B cell (primary cell): ENCODE results near the gene CRYBA2. TPM values are rescaled to one million over a fixed set of nuclear protein-coding genes. Genes with fewer than 3 reads are reported as not detected.

Source experiments
- ATAC-seq: fragments of 200-7000 bp; cut with Tn5 transposase; one replicate; pipeline ENCODE4 v1.10.0; 2021; ENCODE audit warnings: low read depth, mild to moderate bottlenecking, moderate number of reproducible peaks, moderate library complexity
- CTCF ChIA-PET: fragments of 350-600 bp; sonication (Branson Sonifier 250); formaldehyde crosslinking; loops from one replicate; lab custom pipeline; 2021; ENCODE audit warnings: antibody characterized with exemption, inconsistent platforms; lab: Charles Lee
- POLR2A ChIA-PET: fragments of 350-600 bp; sonication (Branson Sonifier 250); formaldehyde crosslinking; loops from one replicate; lab custom pipeline; 2021; ENCODE audit warnings: antibody characterized with exemption; lab: Charles Lee
- DNase-seq: peaks from one replicate; pipeline ENCODE4 v3.0.0; 2013
- H2AFZ ChIP-seq: 2 replicates; pipeline ENCODE4 v1.6.1; 2012; ENCODE audit warnings: mild to moderate bottlenecking, low read depth, low read length; ENCODE audit not compliant: insufficient read depth, poor library complexity, severe bottlenecking
- H3K27ac ChIP-seq, 2 donors: 1 replicate in 1 of 2; 2 replicates in 1 of 2; pipeline ENCODE4 v1.5.1; 2012 to 2013; ENCODE audit warnings: low read length in 2 of 2, mild to moderate bottlenecking in 2 of 2, moderate library complexity in 1 of 2
- H3K27me3 ChIP-seq, 4 experiments: fragments of 200-600 bp in 1 of 4; sonication (generic) in 1 of 4; replicated peaks in 1 of 4; 1 replicate in 2 of 4; 2 replicates in 2 of 4; pipeline versions ENCODE4 v1.6.1 to v1.7.0; 2013 to 2016; ENCODE audit warnings: low read length in 3 of 4, mild to moderate bottlenecking in 2 of 4, mixed read lengths in 1 of 4, moderate library complexity in 1 of 4; ENCODE audit not compliant: insufficient read depth in 4 of 4, control insufficient read depth in 3 of 4; ENCODE audit errors: control extremely low read depth in 1 of 4
- H3K36me3 ChIP-seq, 2 experiments: replicated peaks in 1 of 2; 1 replicate in 1 of 2; 2 replicates in 1 of 2; pipeline versions ENCODE4 v1.6.1 to v1.7.1; 2013; ENCODE audit warnings: low read length in 1 of 2; ENCODE audit not compliant: insufficient read depth in 2 of 2, control insufficient read depth in 1 of 2; ENCODE audit errors: control extremely low read depth in 1 of 2, extremely low read depth in 1 of 2
- H3K4me1 ChIP-seq, 2 donors: fragments of 200-600 bp in 1 of 2; sonication (generic) in 1 of 2; 1 replicate in 1 of 2; 2 replicates in 1 of 2; pipeline versions ENCODE4 v1.5.1 to v1.6.1; 2013 to 2017; ENCODE audit warnings: low read length in 2 of 2; ENCODE audit not compliant: control insufficient read depth in 2 of 2, insufficient read depth in 2 of 2
- H3K4me2 ChIP-seq: replicated peaks from 2 replicates; pipeline ENCODE3; 2012; ENCODE audit warnings: mild to moderate bottlenecking, low read depth, low read length; ENCODE audit not compliant: poor library complexity, severe bottlenecking
- H3K4me3 ChIP-seq, 5 experiments: fragments of 200-600 bp in 1 of 5; sonication (generic) in 1 of 5; 1 replicate in 3 of 5; 2 replicates in 2 of 5; pipeline versions ENCODE4 v1.5.1 to v1.7.0; 2011 to 2016; ENCODE audit warnings: low read length in 4 of 5, mild to moderate bottlenecking in 4 of 5, low read depth in 2 of 5, control low read depth in 1 of 5, moderate library complexity in 1 of 5; ENCODE audit not compliant: insufficient read depth in 1 of 5; ENCODE audit errors: control extremely low read depth in 1 of 5, extremely low read depth in 1 of 5
- H3K79me2 ChIP-seq: fragments of 200-600 bp; sonication (generic); one replicate; pipeline ENCODE4 v1.6.0; 2016; ENCODE audit warnings: low read length; ENCODE audit not compliant: control insufficient read depth, insufficient read depth
- H3K9ac ChIP-seq: fragments of 200-600 bp; sonication (generic); 2 replicates; pipeline ENCODE4 v1.6.1; 2017; ENCODE audit warnings: mild to moderate bottlenecking, low read length, moderate library complexity
- H3K9me3 ChIP-seq, 3 donors: one replicate each; pipeline versions ENCODE4 v1.6.1 to v1.7.1; 2013; ENCODE audit warnings: low read length in 2 of 3; ENCODE audit not compliant: control insufficient read depth in 2 of 3, insufficient read depth in 1 of 3; ENCODE audit errors: control extremely low read depth in 1 of 3
- H4K20me1 ChIP-seq: 2 replicates; pipeline ENCODE4 v1.6.0; 2012; ENCODE audit warnings: mild to moderate bottlenecking, low read length; ENCODE audit not compliant: insufficient read depth, control insufficient read depth, poor library complexity, severe bottlenecking
- H3K27ac Mint-ChIP-seq: one replicate; pipeline ENCODE4 v1.8.0; 2021; ENCODE audit warnings: mixed read lengths
- H3K27me3 Mint-ChIP-seq: one replicate; pipeline ENCODE4 v1.8.0; 2021; ENCODE audit warnings: mixed read lengths
- H3K4me1 Mint-ChIP-seq: one replicate; pipeline ENCODE4 v1.8.0; 2021; ENCODE audit warnings: mixed read lengths
- H3K4me3 Mint-ChIP-seq: one replicate; pipeline ENCODE4 v1.8.0; 2021; ENCODE audit warnings: mixed read lengths
- H3K9me3 Mint-ChIP-seq: one replicate; pipeline ENCODE4 v1.8.0; 2022; ENCODE audit warnings: mixed read lengths; ENCODE audit not compliant: insufficient read depth
- EZH2 ChIP-seq: IDR thresholded peaks from 2 replicates; pipeline ENCODE4 v1.6.1; 2012; ENCODE audit warnings: borderline replicate concordance, low read depth, mild to moderate bottlenecking, moderate library complexity, low read length; ENCODE audit not compliant: insufficient read depth, poor library complexity, severe bottlenecking
- WGBS: methylation state at CpG from one replicate; pipeline ENCODE4 v1.1.5; 2013; ENCODE audit warnings: missing lambda C conversion rate; ENCODE audit not compliant: insufficient coverage; 5-methylcytosine and 5-hydroxymethylcytosine counted together
- intact Hi-C: fragments of 100-400 bp; cut with micrococcal nuclease; formaldehyde crosslinking; loops from one replicate; pipeline ENCODE4 v1.10.0; 2022
- polyA minus RNA-seq: library from RNA; depleted of rRNA, polyadenylated mRNA; stranded (reverse); fragments of >200 nt; gene quantifications from 2 replicates; pipeline ENCODE4 v1.2.3, GENCODE V29; 2012
- polyA plus RNA-seq: library from polyadenylated mRNA; depleted of rRNA; stranded (reverse); fragments of >200 nt; gene quantifications from 2 replicates; pipeline ENCODE4 v1.2.3, GENCODE V29; 2012
- total RNA-seq, 2 donors: library from RNA; stranded (reverse); fragments of 120-200 nt in 1 of 2; gene quantifications; 1 replicate in 1 of 2; 2 replicates in 1 of 2; pipeline versions ENCODE4 v1.2.3 to v1.2.4, GENCODE V29; 2013 to 2022
- TF ChIP-seq, protein P1 (sequence below): fragments of 200-600 bp; IDR thresholded peaks from one replicate; pipeline ENCODE4 v1.8.0; 2022; ENCODE audit warnings: antibody characterized with exemption, mild to moderate bottlenecking

Gene CRYBA2, protein sequence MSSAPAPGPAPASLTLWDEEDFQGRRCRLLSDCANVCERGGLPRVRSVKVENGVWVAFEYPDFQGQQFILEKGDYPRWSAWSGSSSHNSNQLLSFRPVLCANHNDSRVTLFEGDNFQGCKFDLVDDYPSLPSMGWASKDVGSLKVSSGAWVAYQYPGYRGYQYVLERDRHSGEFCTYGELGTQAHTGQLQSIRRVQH
- total RNA-seq (not detected in 2 replicates), polyA plus RNA-seq (not detected in 2 replicates), polyA minus RNA-seq (not detected in 2 replicates)
- total RNA-seq (2013), result not detected

DNA sequence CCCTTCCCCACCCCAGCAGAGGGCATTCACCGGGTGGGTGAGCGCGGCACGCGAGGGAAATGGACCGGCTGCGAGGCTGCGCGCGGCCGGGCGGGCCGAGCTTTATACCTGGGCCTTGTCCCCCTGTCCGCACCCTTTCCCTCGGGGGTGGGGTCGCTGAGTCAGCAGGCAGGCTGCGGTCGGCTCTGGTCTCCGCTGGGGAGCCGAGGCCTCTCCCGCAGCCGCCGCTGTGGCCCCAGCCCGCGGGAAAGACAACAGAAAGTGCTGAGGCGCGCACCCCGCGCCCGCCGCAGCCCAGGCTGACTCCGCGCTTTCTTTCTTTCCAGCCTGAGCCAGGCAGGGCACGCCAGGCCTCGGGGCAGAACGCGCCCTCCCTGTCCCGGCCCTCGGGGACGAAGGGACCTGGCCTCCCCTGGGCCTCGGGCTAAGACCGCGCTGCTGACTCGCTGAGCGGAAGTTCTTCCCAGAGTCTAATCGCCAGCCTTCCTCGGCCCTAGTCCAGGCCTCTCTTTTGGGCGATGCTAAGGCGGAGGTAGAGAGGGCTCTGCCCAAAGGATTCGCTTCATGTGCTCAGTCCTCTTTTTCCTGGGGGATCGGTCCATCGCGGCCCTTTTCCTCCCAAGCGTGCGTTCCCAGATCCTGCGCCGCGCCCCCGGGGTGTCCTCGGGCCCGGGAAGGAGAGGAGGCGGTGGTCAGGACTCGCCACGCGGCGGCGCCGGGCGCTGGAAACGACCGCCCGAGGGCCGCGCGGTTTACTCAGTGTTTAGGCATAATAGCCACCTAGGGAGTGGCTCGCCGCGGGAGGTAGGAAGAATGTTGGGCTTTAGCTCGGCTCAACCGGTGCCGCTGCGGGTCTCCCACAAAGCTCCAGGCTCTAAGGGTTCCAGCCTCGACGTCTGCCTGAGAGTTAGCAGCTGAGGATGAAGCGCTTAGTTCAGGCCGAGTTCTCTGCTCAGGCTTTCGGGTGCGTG lies at the start of gene CRYBA2:
Gene CRYBA2, minus strand, starts transcription at position 78 of the 971 bp plus-strand sequence. CDS start 246 bp downstream, outside the sequence.
- peak within 1 kb of the TSS; percentile 34 for H3K4me3 Mint-ChIP-seq
- ATAC-seq (no peak), DNase-seq (peak; percentile 34)
- H3K27ac ChIP-seq, result no peak within 1 kb of the TSS
- peaks cover 0 to 96% (median 66%) of the 10 kb centered on the region in 4 experiments for H3K27me3 ChIP-seq
- no peaks in the 10 kb centered on the region for H3K9me3 Mint-ChIP-seq
- H3K27ac Mint-ChIP-seq, result no peak within 1 kb of the TSS
- intact Hi-C loops, result loop anchor here (10.0 kb wide), 1 partner anchor 61 kb away; no protein-coding TSS in a partner anchor
- ChIA-PET CTCF (interaction anchor here (1.2 to 3.3 kb wide), 5 partner anchors 12 to 166 kb away, joined by 3 to 17 read pairs (median 7); no protein-coding TSS in a partner anchor), POLR2A (no interaction called here)
- H3K79me2 ChIP-seq, result no peaks in the 10 kb centered on the region
- peak within 1 kb of the TSS in 3 of 5 experiments; percentile 7 to 29 (median 11) for H3K4me3 ChIP-seq
- peaks cover 73% of the 10 kb centered on the region for H3K27me3 Mint-ChIP-seq
- H4K20me1 ChIP-seq, result no peaks in the 10 kb centered on the region
- H3K4me1 Mint-ChIP-seq, result peaks cover 15% of the 10 kb centered on the region
- H3K9me3 ChIP-seq, result peaks cover 0 to 37% (median 0%) of the 10 kb centered on the region in 3 donors
- H3K36me3 ChIP-seq, result no peaks in the 10 kb centered on the region
- TF ChIP-seq, protein P1, sequence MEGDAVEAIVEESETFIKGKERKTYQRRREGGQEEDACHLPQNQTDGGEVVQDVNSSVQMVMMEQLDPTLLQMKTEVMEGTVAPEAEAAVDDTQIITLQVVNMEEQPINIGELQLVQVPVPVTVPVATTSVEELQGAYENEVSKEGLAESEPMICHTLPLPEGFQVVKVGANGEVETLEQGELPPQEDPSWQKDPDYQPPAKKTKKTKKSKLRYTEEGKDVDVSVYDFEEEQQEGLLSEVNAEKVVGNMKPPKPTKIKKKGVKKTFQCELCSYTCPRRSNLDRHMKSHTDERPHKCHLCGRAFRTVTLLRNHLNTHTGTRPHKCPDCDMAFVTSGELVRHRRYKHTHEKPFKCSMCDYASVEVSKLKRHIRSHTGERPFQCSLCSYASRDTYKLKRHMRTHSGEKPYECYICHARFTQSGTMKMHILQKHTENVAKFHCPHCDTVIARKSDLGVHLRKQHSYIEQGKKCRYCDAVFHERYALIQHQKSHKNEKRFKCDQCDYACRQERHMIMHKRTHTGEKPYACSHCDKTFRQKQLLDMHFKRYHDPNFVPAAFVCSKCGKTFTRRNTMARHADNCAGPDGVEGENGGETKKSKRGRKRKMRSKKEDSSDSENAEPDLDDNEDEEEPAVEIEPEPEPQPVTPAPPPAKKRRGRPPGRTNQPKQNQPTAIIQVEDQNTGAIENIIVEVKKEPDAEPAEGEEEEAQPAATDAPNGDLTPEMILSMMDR, result no peak
- TF ChIP-seq EZH2, result no peak
- peak within 1 kb of the TSS; percentile 46 for H2AFZ ChIP-seq
- H3K9ac ChIP-seq, result peak within 1 kb of the TSS; percentile 23
- peaks cover 27 to 36% of the 10 kb centered on the region in 2 donors for H3K4me1 ChIP-seq
- WGBS, result 7% methylated on average over 87 of the region's 88 CpGs
- peak within 1 kb of the TSS; percentile 71 for H3K4me2 ChIP-seq
